Stimulated activated CD4-positive, alpha-beta T cell treated with anti-CD3 and anti-CD28 coated beads, Interleukin-1b, Interleukin-23, amount 100 ng/mL, for 1 hour (primary cell): ENCODE results near the gene SQSTM1.
A peak's percentile ranks its signal among the peaks of the same experiment; 100 is the strongest.

Source experiments
- DNase-seq, 2 donors: peaks; one replicate each; pipeline ENCODE4 v3.0.0-alpha.2; 2020; ENCODE audit warnings: low read depth in 2 of 2

Gene SQSTM1

DNA sequence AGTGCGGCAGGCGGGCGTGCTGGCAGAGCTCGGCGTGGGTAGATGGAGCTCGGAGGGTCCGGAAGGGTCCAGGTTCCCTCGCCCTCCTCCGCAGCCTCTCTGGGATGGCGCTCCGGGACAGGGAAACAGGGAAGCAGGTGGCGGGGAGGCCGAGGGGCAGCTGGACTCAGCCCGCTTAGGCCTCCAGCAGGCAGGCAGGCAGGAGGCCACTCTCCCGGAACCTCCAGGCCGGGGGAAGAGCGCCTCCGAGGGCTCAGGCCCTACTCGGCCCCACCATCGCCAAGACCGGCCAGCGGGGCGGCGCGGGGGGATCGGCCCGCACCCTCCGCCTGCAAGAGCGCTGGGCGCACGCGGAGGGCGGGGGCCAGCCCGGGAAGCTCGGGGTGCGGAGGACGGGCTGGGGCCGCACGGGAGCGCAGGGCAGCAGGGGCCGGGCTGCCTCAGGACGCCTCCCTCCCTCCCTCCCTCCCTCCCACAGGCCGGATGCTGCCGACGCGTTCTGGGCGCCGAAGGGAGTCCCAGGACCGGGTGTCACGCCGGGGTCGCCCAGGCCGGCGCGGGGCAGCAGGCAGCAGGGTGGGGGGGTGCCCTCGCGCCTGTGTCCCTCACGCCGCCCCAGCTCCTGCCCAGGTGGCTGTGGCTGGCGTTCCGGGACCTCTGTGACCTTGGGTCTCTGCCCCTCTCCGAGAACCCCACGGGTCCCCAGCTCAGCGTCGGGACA, 15.0 kb upstream of the SQSTM1 start:
- no peak for DNase-seq

DNA sequence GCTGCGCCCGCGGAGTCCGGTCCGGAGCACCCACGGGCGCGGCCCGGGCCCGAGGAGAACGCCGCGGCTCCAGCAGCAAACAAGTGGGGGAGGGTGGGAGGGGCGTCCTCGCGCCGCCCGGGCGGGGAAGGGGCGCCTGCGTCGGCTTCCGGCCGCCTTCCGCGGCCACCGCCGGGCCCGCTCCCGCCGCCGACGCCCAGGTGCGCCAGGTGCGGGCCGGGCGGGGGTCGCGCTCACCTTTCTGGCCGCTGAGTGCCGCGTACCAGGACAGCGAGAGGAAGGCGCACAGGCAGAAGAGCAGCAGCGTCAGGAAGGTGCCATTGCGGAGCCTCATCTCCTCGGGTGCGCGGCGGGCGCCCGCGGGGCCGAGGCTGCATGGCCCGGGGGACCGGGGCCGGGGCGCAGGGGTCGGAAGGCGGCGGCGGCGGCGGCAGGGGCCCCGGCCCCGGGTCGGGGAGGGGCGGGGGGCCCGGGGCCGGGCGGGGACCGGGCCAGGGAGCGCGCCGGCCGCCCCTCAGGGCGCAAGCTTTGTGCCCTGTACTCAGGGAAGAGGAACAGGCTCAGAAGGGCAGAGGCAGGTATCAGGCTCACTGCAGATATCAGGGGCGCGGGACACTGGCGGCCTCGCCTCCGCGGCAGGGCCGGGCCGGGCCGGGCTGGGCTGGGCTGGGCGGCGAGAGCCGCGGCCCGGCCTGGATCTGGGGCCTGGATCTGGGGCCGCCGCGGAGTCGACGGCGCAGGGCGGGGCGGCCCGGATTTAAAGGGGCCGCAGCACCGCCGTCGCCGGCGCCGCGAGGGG, 14.3 kb upstream of the SQSTM1 start, which contains the start of gene MGAT4B:
Gene MGAT4B, minus strand, starts transcription at position 617 of the 799 bp plus-strand sequence. Its CDS starts 283 bp downstream, at position 334.
- DNase-seq: peak in 1 of 2 donors; percentile 39

DNA sequence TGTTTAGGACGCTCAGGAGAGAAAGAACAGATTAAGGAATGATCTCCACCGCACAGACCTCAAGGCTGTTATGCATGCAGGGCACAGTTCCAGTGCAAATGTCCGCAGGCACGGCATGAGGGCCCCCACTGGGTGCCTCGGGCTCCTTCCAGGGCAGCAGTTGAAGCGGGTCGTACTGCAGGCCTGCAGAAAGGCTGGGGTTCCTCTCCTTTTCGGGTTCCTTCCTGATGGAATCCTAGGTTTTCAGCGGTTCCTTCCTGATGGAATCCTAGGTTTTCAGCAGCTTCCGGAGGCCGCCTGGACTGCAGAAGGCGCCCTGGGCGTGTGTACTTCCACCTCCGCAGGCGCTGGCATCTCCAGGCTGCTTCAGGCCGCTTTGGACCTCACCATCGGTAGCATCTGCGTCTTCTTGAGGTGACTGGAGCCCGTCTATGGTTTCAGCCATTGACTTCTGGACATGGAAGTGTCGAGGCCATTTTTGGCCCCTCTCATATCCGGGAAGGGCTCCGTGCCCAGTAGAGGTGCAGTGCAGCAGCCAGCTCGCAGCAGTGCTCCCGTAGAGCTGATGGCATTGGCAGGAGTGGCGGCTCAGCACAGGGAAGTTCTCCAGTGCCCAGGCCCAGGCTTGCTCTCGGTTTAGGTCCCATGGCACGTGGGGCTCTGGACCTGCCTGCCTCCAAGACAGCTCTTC, 8.4 kb upstream of the SQSTM1 start:
- DNase-seq: no peak

DNA sequence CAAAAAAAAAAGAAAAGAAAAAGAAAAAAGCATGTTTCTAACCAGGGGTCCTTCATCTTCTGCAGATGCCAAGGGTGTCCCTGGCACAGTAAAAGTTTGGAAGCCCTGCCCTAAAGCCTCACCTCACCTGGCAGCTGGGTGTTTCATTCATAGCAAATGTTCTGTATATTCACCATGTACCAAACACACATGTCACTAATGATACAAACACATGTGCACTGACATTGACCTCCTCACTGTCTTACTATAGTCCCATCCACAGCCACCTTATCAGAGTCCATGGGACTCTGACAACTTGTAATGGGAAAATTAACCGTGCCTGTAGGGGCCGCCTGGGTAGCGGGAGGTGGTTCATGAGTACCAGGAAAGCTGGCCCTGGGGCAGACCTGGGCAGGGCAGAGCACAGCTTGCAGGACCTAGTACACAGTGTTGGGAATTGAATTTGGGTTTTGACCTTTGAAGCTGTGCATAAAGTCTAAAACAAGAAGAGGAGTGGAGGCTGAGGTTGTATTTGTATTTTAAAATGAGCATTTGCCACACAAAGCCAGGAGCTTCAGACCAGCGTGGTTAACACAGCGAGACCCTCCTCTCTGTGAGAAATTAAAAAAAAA, 7.6 kb upstream of the SQSTM1 start:
- no peak for DNase-seq

DNA sequence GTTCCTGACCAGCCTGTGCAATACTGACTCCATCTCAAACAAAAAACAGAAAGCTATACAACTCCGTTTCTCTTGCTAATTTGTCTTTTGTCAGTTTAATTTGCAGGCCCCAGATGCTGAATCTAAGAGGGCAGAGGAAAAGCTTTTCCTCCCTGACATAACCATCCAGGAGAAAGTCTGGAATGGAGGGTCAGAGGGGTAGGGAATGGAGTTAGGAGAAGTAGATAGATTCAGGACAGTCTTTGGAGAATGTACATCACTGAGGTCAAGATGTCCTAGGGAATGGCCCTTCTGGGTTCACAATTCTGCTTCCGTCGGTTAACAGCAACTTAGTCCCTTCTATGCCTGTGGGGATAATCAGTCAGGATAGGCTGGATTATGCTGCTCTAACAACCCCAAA, 6.6 kb upstream of the SQSTM1 start:
- no peak for DNase-seq

DNA sequence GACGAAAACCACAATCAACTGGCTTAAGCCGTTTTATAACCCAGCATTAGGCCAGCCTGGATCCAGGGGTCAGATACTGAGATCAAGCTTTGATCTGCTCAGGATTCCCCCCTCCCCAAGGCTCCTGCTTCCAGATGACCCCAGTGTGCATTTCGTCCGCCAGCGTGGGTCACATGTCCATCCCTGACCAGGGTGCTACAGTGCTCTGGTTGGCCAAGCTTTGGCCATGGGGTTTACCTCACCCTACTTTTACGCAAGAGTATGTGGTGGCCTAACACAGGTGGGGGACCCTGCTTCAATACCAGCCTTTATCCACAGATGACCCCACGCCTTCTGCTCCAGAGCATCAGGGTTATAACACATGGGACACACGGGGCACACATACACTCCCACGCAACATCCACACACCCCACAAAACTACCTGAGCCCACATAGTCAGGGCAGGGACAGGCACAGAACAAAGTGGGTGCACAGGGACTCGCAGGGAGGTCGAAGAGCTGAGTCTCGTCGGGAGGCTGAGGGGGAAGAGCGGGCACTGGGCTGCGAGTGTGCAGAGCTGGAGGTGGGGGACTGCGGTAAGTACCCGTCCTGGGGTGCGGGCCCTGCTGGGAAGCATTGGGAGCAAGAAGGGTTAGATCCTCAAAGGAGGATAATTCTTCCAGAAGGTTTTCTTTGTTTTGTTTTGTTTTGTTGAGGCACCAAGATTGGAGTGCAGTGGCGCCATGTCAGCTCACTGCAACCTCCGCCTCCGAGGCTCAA, 5.0 kb upstream of the SQSTM1 start:
- DNase-seq: no peak

DNA sequence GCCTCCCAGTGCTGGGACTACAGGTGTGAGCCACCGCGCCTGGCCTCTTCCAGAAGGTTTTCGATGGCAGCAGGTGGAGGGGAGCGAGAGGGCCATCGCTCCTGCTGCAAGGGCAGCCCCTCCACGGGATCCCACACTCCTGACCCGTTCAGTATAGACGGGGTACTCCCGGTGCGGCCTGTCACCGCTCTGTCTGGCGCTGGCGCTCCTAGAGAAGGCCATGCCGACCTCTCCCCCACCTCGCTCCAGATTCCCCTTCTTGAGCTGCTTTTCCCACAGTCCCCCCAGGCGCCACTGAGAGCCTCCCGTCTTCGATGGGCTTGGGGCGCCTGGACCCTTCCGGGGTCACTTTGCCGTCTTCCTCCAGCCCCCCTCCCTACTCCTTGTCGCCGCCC, 4.3 kb upstream of the SQSTM1 start:
- no peak for DNase-seq

DNA sequence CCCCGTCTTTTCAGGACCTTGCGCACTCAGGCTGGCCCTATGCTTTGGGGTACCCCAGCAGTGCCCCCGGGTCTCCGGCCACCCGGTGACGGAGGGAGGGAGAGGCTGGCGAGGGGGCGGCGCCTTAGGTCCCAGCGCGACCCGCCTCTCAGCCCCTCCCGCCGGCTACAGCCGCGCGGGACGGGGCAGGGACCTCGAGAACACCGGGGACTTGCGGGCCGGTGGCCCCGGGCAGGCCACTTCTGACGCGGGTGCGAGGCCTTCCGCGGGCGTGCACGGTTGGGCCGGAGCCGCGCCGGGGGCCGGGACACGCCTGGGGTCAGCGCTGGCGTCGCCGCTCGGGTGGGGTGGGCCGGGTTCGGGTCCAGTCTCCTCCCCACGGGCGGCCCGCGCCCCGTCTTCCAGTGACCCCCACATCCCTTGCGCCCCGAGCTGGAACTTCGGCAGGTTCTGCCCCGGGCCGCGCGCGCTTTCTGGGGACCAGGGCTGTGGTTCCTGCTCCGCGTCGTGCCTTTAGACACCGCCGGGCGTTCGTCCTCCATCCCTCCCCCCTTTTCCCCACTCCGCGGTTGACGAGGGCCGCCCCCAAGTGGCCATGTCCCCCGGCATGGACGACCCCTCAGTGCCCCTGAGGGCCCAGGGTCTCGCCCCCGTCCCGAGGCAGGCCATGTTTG, 3.8 kb upstream of the SQSTM1 start:
- DNase-seq: no peak

DNA sequence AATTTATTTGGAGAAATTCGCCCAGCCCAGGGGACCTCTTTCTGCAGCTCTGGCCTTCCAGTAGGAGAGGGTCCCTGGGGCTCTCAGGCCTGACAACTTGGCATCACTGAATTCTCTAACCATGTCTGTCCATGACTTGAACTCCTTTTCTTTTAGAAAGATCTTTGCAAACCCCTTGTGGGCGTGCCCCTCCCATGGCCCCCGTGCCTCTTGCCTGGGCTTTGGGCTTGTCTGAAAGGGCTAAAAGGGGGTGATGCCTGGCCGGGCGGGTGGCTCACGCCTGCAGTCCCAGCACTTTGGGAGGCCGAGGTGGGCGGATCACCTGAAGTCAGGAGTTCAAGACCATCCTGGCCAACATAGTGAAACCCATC, 3.2 kb upstream of the SQSTM1 start:
- no peak for DNase-seq

DNA sequence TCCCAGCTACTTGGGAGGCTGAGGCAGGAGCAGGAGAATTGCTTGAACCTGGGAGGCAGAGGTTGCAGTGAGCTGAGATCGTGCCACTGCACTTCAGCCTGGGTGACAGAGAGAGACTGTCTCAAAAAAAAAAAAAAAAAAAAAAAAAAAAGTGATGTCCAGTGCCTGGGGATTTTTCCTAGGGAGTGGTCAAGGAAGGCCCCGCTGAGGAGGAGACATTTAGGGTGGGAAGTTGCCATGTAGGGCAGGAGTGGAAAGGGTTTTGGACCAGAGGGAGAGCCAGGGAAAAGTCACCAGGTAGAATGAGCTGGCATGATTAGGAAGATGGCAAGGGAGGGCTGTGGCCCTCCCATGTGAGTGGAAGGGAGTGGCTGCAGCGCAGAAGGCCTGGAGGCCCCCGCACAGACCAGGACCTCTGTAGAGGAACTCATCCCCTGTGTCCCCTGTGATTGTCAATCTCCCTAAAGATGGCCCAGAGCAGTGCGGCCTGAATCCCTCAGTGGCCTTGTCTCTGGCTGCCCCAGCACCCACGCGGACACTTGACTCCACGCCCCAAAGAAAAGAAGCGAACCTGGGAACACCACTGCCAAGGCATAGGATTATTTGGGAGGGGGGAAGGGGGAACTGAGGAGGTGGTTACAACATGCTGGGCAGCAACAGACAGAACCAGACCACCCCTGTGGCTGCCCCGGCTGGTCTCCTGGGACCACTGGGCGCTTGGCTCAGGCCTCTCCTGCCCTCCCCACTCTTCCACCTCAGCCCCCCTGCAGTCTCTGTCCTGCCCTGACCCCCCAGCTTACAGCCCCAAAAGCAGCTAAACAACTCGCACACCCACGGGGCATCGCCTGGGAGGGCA, 2.6 kb upstream of the SQSTM1 start:
- no peak for DNase-seq

DNA sequence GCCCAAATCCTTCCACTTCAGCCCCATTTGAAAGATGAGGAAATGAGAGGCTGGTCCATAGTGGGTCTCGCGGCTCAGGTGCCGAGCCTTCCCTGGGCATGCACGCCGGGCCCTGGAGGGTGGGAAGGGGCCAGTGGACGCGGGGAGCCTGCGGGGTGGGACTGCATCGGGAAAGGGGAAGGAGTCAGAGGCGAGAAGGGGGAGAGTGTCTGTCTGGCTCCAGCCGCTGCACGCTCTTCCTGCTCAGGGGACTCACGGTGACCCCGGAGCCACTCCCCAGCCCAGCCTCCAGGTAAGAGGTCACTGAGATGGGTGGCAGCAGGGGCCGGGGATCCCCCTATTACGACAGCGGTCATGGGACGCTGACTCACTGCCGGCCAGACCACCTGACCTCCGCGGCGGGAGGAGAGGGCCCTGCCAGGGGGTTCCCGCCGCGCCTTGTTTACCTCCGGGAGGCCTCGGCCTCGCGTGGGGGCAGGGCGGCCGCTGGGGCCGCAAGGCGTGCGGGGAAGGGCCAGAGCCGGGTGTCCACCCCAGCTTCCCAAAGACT, 1.9 kb upstream of the SQSTM1 start:
- DNase-seq: peak; percentile 62 to 70

DNA sequence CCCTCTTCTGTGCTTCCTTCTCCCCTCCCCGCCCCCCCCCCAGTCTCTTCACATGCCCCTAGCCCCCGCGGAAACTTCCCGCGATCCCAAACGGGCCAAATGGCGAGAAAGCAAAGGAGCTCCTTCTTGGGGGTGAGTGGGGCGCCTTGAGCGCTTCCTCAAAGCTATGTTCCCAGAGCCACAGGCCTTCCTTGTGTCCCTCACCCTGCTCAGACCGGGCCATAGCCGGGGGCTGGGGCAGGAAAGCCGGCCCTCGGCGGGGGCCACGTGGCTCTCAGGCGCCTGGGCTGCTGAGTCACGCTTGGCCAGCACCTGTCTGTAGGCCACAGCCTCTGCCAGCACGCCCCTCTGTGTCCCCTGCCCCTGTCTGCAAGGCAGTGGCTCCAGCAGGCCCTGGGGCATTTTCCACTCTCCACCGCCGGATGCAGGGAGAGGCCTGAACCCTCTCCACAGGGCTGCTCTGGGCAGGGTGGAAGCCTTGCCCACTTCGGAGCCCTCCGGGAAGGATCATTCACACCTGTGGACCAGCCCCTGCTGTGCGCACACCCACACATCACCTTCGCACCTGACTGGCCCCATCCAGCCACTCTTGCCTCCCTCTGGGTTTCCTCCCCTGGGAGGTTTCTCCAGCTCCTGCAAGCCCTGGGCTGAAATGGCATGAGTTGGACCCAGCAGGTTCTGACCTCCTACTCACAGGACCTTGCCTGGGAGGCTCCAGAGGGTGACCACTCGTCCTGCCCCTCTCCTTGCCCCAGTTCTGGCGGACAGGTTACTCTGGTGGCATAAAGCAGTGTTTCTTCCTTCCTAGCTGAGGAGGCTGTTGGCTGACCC, 1.2 kb upstream of the SQSTM1 start:
- no peak for DNase-seq

DNA sequence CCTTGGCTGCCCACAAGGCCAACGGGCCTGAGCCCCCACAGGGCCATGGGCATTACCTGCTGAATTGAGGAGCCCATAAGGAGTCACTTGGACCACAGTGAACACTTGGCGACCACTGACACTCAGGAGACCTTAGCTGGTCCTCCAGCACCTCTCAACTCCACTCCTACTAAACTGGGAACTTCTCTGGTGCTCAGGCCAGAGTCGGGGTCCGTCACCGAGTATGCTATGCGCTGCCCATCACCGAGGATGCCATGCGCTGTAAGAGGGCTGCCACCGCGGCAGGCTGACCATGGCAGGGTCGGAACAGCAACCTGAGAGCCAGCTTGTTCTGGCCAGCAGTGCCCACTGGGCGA, 600 bp upstream of the SQSTM1 start:
- DNase-seq: no peak

DNA sequence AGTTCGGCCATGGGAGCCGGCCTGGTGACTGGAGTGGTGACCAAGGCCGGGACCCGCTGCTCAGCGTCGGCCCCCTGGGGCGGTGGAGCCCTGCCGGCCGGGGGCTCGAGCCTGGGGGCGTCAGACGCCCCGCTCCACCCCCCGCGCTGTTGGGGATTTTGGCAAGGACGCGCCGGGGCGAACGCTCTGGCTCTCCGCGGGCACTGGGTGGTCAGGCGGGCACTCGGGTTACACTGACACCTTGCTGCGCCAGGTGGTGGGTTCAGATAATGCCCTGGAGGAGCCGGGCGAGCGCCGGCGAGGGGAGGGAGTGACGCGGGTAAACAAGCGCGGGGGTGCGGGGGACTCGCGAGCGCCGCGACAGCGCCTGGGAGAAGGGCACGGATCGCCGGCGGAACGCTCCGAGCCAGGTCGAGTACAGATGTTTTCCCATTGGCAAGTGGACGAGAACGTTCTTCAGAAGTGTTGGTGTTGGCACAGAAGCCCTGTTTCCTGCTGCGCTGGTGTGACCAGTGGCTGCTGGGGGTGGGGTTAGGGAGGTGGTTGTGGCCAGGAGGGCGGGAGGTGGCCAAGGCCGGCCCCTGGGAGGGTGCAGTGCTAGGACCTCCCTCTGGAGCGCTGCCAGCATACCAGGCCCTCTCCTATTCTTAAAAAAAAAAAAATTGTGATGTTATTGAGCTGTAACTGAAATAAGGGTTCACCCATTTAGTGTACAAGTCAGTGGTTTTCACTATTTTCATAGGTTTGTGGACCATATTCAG, 773 bp downstream of the SQSTM1 start:
- peak; percentile 64 for DNase-seq

DNA sequence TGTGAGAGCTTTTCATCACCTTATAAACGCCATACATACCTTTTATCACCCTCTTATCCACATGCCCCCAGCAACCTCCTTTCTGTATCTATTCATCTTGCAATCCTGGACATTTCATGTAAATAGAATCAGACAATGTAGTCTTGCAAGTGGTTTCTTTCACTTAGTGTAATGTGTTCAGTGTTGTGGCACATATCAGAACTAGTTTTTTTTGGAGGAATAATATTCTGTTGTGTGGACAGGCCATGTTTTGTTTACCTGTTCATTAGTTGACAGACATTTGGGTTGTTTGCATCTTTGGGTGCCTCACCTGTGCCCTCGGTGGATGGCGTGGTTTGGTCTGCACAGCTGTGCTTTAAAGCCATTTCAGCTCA, 1.3 kb downstream of the SQSTM1 start:
- DNase-seq: no peak

DNA sequence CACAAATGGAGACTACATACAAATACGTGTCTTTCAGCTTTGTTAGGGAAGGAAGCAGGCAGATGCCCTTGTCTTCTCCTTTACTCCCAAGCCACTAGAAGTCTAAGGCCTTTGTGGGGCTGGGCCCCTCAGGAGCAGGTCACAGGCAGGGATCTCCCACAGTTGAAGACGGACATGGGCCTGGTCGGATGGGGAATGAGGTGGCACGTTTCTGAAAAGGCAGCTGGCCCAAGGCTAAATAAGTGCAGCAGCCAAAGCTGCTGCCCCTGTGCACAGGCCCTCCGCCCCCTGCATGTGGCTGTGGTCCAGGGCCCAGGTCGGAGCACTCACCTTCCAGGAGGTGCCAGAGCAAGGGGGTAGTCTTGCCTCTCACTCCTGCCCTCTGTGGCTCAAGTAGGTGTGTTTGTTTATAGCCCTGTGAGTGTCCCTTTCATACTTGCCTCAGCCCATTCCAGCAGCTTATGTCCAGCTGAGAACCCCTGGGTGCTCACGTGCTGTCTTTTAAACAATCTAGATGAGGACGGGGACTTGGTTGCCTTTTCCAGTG, 1.8 kb downstream of the SQSTM1 start:
- no peak for DNase-seq

DNA sequence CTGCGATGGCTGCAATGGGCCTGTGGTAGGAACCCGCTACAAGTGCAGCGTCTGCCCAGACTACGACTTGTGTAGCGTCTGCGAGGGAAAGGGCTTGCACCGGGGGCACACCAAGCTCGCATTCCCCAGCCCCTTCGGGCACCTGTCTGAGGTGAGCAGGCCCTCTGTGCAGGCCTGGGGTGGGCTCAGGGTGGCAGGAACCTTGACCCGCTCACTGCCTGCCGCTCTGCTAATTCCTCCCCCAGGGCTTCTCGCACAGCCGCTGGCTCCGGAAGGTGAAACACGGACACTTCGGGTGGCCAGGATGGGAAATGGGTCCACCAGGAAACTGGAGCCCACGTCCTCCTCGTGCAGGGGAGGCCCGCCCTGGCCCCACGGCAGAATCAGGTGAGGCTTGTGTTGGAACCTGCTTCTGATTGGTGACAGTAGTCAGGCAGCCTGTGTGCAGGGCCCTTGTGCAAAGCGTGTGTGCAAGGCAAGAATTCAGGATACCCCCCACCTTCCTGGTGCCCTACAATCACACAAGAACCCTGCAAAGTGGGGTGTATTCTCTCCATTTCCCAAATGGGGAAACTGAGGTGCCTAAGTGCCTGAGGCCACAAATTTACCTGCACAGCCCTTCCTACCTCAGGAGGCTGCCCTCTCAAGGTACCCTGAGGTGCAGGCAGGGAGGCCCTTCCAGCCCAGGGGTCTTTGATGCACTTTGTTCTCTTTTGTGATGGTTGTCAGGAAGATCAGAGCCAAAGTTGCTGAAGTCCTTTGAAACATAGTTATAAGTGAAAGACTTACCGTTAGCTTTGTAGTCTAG, 3.4 kb downstream of the SQSTM1 start:
- DNase-seq: no peak
